ENCODE results near the gene C1QTNF4.

DNA sequence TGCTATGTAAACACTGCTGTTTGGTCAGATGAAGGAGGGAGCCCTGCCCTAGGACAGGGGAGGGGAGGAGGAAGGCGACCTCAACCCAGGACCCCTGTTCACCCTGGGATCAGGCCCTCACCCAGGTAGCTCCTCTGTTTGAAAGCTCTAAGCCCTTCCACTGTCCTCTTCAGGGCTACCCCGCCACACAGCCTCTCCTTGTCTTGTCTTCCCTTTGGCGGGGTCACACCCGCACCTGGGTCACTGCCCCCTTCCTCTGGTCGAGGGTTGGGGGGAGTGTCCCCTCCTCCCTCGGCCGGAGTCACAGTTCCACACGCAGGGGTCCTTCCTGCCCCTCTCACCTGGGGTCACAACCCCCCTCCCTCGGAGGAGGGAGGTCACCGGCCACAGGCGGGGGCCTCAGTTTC lies 29.3 kb downstream of the C1QTNF4 start:
- TF ChIP-seq, protein P1, sequence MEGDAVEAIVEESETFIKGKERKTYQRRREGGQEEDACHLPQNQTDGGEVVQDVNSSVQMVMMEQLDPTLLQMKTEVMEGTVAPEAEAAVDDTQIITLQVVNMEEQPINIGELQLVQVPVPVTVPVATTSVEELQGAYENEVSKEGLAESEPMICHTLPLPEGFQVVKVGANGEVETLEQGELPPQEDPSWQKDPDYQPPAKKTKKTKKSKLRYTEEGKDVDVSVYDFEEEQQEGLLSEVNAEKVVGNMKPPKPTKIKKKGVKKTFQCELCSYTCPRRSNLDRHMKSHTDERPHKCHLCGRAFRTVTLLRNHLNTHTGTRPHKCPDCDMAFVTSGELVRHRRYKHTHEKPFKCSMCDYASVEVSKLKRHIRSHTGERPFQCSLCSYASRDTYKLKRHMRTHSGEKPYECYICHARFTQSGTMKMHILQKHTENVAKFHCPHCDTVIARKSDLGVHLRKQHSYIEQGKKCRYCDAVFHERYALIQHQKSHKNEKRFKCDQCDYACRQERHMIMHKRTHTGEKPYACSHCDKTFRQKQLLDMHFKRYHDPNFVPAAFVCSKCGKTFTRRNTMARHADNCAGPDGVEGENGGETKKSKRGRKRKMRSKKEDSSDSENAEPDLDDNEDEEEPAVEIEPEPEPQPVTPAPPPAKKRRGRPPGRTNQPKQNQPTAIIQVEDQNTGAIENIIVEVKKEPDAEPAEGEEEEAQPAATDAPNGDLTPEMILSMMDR (conservative IDR thresholded peaks at IDR 0.05; ENCODE audit: low read length): no peak
- TF ChIP-seq EZH2phosphoT487 (IDR thresholded peaks at IDR 0.05; ENCODE audit: borderline replicate concordance, low read depth, low read length): no peak

All from OCI-LY7 (cell line).